Lower lobe of right lung (tissue), 2 donors: ENCODE results near the gene THUMPD3. TPM values are rescaled to one million over a fixed set of nuclear protein-coding genes. Genes with fewer than 3 reads are reported as not detected.

ENCODE experiments used
- ATAC-seq, 2 donors: fragments of 200-7000 bp; cut with Tn5 transposase; one replicate each; pipeline ENCODE4 v1.9.1; 2020 to 2022; ENCODE audit warnings: mild to moderate bottlenecking in 2 of 2, moderate library complexity in 2 of 2
- DNase-seq: peaks from one replicate; pipeline ENCODE4 v3.0.0-alpha.2; 2020
- H3K27ac ChIP-seq: fragments of 200-600 bp; one replicate; pipeline ENCODE4 v1.8.0; 2022
- H3K27me3 ChIP-seq: fragments of 200-600 bp; one replicate; pipeline ENCODE4 v1.8.0; 2022; ENCODE audit warnings: low read depth
- H3K36me3 ChIP-seq: fragments of 200-600 bp; one replicate; pipeline ENCODE4 v1.8.0; 2022; ENCODE audit warnings: mild to moderate bottlenecking
- H3K4me1 ChIP-seq: fragments of 200-600 bp; one replicate; pipeline ENCODE4 v1.8.0; 2022
- H3K4me3 ChIP-seq: fragments of 200-600 bp; one replicate; pipeline ENCODE4 v1.8.0; 2022; ENCODE audit warnings: mild to moderate bottlenecking
- H3K9me3 ChIP-seq: fragments of 200-600 bp; one replicate; pipeline ENCODE4 v1.8.0; 2022
- intact Hi-C: fragments of 100-400 bp; cut with DNase I; formaldehyde crosslinking; loops from one replicate; pipeline ENCODE4 v1.11.0; 2022
- total RNA-seq: library from RNA; stranded (reverse); fragmentation: NEBNext Ultra II Directional; extraction: Animal tissue kit (Norgen Biotek cat#: 25700); gene quantifications from one replicate; pipeline ENCODE4 v1.2.1, GENCODE V29; 2021
- TF ChIP-seq, protein P1 (sequence below): fragments of 200-600 bp; IDR thresholded peaks from one replicate; pipeline ENCODE4 v1.8.0; 2022; ENCODE audit warnings: antibody characterized with exemption, mild to moderate bottlenecking
- donor health status: DM: no; HTN: yes; CAD: no; lungs with severe emphysema.

The THUMPD3 gene
- total RNA-seq, 1 donor from 2014 or later, result 29.2 TPM

GRCh38 chr3:9403463-9403862 is 40.6 kb downstream of the THUMPD3 start:
- intact Hi-C loops, result no loop called here
- Histone ChIP-seq H3K27me3 (no peaks in the 10 kb centered on the region), H3K4me1 (peaks cover 90% of the 10 kb centered on the region), H3K27ac (no peak overlapping the region), H3K4me3 (no peak overlapping the region), H3K9me3 (no peaks in the 10 kb centered on the region), H3K36me3 (no peaks in the 10 kb centered on the region)
- TF ChIP-seq, protein P1, sequence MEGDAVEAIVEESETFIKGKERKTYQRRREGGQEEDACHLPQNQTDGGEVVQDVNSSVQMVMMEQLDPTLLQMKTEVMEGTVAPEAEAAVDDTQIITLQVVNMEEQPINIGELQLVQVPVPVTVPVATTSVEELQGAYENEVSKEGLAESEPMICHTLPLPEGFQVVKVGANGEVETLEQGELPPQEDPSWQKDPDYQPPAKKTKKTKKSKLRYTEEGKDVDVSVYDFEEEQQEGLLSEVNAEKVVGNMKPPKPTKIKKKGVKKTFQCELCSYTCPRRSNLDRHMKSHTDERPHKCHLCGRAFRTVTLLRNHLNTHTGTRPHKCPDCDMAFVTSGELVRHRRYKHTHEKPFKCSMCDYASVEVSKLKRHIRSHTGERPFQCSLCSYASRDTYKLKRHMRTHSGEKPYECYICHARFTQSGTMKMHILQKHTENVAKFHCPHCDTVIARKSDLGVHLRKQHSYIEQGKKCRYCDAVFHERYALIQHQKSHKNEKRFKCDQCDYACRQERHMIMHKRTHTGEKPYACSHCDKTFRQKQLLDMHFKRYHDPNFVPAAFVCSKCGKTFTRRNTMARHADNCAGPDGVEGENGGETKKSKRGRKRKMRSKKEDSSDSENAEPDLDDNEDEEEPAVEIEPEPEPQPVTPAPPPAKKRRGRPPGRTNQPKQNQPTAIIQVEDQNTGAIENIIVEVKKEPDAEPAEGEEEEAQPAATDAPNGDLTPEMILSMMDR, result no peak
- no peak for ATAC-seq
- no peak for DNase-seq

DNA sequence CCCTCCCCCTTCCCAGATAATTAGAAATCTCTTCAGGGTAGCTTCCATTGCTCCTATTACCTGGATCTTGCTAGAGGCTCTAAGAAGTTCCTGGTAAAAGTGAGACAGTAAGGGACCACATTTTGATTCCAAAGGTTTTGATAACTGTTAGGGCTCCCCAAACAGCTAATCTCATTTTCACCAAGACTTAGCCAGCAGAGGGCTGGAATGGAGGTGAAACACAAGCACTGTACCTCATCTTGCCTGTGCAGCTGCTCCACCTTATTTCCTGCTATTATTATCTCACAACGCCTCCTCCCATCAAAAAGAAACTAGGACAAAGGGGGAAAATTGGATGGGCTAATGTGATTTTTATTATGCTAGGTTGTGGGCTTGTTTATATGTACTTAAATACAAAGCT is 41.8 kb downstream of the THUMPD3 start:
- ATAC-seq (no peak), DNase-seq (no peak)
- no peak overlapping the region for H3K4me3 ChIP-seq
- peaks cover 91% of the 10 kb centered on the region for H3K4me1 ChIP-seq
- no peaks in the 10 kb centered on the region for H3K36me3 ChIP-seq
- intact Hi-C loops, result no loop called here
- TF ChIP-seq, protein P1, result no peak
- H3K27me3 ChIP-seq, result no peaks in the 10 kb centered on the region
- H3K27ac ChIP-seq, result peak overlapping the region; percentile 8
- H3K9me3 ChIP-seq, result no peaks in the 10 kb centered on the region

DNA sequence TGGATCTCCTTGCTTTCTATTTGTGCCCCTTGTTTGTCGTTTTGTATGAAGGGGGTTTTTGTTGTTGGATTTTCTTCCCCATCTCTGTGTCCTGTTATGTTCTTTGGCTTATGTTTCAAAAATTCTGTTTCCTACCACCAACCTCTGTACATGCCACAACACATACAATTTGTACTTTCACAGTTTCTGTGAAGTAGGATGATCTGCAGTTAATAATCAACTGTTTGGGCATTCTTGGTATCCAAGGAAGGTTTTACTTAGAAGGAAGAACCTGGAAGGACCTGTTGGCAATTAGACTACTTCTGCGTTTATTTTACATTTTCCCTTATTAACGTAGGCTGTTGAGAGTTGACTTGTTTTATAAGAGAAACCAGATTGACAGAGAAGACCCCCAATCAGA is 42.9 kb downstream of the THUMPD3 start:
- ATAC-seq, result peak in 1 of 2 donors; percentile 35

GRCh38 chr3:9406856-9407626 is 44.2 kb downstream of the THUMPD3 start:
- TF ChIP-seq, protein P1, result no peak
- intact Hi-C loops, result no loop called here
- H3K9me3 ChIP-seq, result no peaks in the 10 kb centered on the region
- H3K27ac ChIP-seq, result no peak overlapping the region
- H3K4me1 ChIP-seq, result peaks cover 90% of the 10 kb centered on the region
- DNase-seq (no peak), ATAC-seq (no peak)
- no peak overlapping the region for H3K4me3 ChIP-seq
- no peaks in the 10 kb centered on the region for H3K36me3 ChIP-seq
- H3K27me3 ChIP-seq, result no peaks in the 10 kb centered on the region

More for the DNA sequence above, 42.9 kb downstream of the THUMPD3 start:
- no peaks in the 10 kb centered on the region for H3K27me3 ChIP-seq
- peaks cover 90% of the 10 kb centered on the region for H3K4me1 ChIP-seq
- no peak for DNase-seq
- no peaks in the 10 kb centered on the region for H3K36me3 ChIP-seq
- intact Hi-C loops, result no loop called here
- no peak overlapping the region for H3K4me3 ChIP-seq
- TF ChIP-seq, protein P1, result no peak
- H3K9me3 ChIP-seq, result no peaks in the 10 kb centered on the region
- no peak overlapping the region for H3K27ac ChIP-seq

GRCh38 chr3:9408061-9408460 is 45.2 kb downstream of the THUMPD3 start:
- intact Hi-C loops, result no loop called here

More at GRCh38 chr3:9408061-9408460, 45.2 kb downstream of the THUMPD3 start:
- TF ChIP-seq, protein P1, result no peak
- Histone ChIP-seq H3K4me1 (peaks cover 90% of the 10 kb centered on the region), H3K4me3 (no peak overlapping the region), H3K27me3 (no peaks in the 10 kb centered on the region), H3K9me3 (no peaks in the 10 kb centered on the region), H3K27ac (no peak overlapping the region), H3K36me3 (no peaks in the 10 kb centered on the region)
- DNase-seq (no peak), ATAC-seq (no peak)
